GM18508 (cell line): ENCODE measurements around the gene SDK1.
"Not testable (repeated sequence)": the region's sequence is repeated elsewhere in the genome, so short reads cannot be mapped to it uniquely, and the experiment has no call there.

ENCODE experiments used
- ATAC-seq: cut with Tn5 transposase; IDR thresholded peaks from one replicate; pipeline ENCODE4 v1.9.1; 2021; ENCODE audit warnings: moderate number of reproducible peaks; ENCODE audit not compliant: insufficient read depth, unreplicated experiment

SDK1 gene

DNA sequence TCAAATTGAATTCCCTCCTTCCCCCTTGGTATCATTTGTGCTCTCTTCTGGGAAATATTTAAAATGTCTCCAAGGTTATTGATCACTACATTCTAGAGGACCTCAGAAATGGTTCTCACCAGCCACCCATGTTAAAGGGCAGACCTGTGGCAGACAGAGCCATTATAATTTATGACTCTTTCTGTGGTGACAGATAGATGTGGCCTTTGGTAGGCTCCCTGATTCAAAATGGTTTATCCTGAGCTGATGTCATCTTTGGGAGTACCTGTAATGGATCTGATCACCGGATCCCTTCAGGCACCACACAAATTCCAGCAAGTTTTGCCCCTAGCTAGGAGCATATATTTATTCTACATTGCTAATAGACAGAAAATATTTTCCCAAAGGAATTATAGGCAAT, 267.5 kb downstream of the SDK1 start:
- ATAC-seq, result no peak

- ATAC-seq, result no peak
Observed at GRCh38 chr7:3569643-3570042, 268.6 kb downstream of the SDK1 start.

DNA sequence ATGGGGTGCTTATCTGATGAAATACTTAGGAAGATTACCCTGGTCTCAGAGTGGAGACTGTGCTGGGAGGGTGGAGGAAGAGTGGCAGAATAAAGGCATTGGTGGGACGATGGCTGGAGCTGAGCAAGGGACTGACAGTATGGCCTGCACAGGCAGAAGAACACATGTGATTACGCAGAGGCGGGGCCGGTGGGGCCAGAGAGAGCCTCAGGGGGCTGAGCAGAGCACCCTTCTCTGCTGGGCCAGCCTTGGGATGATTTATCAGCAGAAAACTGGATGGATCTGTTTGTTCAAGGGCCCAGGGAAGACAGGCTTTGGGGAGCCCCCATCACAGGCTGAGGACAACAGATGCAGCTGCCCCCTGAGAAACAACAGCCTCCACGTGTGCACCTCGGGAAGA, 272.1 kb downstream of the SDK1 start:
- ATAC-seq, result no peak

DNA sequence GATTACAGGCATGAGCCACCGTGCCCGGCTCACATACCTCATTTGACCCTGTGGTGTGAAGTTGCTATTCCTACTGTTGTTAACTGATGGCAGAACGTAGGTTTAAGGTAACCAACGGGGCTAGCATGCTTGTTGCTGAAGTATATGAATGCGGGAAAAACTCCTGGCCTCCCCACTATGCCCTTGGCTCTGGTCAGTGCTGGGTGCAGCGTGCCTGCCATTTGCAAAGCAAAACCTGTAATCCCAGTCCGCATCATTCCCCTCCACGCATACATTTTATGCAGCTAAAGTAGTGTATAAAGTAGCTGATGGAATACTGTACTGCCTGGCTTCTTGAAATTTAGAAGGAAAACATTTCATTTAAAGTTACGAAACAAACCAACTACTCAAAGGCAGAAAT, 273.3 kb downstream of the SDK1 start:
- ATAC-seq, result no peak

GRCh38 chr7:3575753-3576531, 274.9 kb downstream of the SDK1 start:
- ATAC-seq, result no peak

DNA sequence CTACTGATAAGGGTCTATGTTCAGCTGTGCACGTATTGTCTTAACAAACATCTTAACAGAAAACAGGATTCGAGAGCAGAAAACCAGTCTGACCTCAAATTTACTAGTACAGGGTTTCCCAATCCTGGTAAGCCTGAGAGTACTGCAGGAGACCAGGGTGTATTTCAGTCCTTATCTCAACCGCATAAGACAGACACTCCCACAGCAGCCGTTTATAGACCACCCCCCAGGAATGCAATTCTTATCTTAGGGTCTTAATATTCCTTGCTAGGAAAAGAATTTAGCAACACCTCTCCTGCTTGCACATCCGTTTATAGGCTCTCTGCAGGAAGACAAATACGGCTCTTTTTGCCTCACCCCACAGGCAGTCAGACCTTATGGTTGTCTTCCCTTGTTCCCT, 277.3 kb downstream of the SDK1 start:
- ATAC-seq, result no peak

- no peak for ATAC-seq
Observed at GRCh38 chr7:3579638-3580219, 278.7 kb downstream of the SDK1 start.

GRCh38 chr7:3582145-3582544, 281.1 kb downstream of the SDK1 start:
- not testable (repeated sequence) for ATAC-seq

- ATAC-seq, result no peak
Observed at GRCh38 chr7:3585826-3586225, 284.8 kb downstream of the SDK1 start.

DNA sequence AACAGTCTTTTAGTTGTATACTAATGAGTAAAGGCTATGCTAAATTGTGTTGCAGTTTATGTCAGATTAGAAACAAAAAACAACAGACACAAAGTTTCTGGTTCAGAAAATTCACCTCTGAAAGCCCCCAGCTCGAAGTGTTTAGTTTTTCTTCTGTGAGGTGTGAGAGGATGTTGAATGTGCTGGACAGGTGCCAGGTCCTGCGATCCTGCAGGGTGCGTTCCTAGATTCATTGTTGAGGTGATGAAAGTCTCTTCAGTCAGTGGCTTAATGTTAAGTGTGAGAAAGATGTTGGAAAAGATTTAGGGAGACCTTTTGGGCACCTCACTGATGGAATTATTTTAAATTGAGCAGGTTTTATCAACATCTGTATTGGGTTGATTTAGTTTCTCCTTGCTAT, 287.3 kb downstream of the SDK1 start:
- no peak for ATAC-seq

DNA sequence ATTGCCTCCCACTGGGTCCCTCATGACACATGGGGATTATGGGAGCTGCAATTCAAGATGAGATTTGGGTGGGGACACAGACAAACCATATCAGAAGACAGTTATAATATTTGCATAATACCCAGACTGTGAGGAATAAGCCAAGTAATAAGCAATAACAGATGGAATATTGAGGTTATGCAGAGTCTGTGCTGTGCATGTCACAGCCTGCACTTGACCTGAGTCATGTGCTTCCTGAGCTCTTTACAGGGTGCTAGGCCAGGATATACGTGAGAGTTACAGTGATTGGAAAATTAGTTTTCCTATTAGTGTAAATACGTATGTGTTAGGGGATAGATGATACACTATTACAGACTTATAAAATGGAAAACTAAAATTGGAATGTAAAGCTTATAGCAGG, 288.7 kb downstream of the SDK1 start:
- no peak for ATAC-seq

- no peak for ATAC-seq
Observed at GRCh38 chr7:3591219-3591618, 290.2 kb downstream of the SDK1 start.

DNA sequence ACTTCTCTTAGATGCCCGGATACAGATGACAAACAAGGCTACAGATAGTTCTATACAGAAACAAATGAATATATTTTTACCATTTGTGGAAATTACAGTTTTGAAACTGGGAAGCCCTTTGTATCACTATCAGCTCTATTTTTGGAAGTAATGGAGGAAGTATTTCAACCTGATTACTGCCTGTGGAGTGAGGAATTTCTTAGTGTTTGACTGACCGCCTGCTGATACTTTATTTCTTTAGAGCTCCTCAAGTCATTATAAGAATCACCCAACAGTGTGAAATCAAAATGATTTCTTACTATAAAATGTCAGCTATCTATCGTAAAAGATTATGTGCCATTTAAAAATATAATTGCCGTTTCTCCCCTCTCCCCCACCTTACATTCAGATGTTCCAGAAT, 290.9 kb downstream of the SDK1 start:
- no peak for ATAC-seq

DNA sequence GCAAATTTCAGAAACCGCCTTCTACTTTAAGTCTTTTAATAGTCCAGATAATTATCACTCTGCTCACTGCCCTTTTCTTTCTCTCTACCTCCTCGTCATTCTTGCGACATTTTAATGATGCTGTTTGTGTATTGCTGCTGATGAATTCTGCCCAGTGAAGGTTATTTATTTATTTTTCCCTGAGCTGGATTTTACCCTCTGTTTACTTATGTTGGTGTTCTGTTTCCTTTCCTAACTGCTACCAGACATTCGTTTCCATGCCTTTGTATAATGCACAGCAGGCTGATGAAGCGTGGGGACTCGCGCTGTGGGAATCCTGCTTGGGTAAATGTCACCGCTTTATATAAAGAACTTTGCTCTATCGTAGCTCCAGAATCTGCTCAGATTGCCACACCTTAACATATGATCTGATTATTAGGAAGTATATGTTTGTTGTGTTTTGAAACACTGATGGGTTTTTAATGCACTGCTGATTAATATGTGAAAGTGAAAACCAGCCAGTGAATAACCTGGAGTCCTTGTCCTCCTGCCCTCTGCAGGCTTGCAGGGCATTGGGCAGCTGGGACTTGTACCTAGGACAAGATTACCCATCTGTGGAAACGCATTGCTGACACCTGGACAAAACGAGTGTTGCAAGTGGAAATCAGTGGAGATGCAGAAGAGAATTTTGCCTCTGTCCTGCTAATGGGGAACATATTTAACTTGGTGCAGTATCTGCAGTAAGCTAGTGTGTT, 291.5 kb downstream of the SDK1 start:
- ATAC-seq, result no peak

DNA sequence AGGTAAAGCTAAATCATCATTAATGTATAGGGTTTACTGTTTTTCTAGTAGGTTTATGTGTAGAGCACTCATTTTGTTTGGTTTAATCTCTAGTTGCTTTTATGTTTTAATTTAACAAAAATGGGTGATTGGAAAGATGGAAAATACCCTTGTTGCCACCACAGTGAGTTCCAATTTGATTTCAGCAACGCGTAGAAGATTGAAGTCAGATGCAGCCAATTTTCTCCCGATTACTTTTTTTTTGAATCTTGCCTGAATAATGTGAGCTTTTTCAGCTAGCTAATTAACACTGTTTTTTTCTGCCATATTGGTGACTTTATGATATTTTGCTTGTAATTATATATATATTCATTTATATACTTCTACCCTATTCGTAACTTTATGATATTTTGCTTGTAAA, 293.8 kb downstream of the SDK1 start:
- no peak for ATAC-seq

DNA sequence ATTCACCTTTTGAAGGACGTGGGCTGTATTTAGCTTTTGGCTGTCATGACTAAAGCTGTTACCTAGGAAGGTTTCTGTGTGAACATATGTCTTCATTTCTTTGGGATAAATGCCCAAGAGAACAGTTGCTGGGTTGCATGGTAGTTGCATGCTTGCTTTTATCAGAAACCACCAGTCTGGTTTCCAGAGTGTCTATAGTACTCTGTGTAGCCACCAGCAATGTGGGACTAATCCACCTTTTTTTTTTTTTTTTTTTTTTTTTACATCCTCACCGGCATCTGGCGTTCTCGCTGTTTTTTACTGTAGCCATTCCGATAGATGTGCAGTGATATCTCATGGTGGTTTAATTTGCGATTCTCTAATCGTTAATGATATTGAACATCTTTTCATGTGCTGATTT, 297.8 kb downstream of the SDK1 start:
- no peak for ATAC-seq

DNA sequence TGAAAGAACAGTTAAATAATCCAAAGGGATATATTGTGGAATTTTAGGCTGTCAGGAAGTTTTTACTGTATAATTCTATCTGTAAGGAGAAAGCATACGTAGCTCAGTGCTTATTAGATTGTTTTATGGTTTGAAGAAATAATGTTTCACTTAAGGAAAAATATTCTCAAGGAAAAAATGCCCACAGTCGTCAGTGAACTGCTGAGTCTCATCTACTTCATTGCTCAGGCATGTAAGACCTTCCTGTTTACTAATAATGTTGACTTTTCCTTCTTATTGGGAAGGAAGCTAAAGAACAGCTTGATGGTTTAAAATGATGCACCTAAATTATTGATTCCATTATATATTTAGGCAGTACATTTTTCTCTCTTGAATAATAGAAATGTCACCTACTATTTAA, 304.2 kb downstream of the SDK1 start:
- no peak for ATAC-seq

DNA sequence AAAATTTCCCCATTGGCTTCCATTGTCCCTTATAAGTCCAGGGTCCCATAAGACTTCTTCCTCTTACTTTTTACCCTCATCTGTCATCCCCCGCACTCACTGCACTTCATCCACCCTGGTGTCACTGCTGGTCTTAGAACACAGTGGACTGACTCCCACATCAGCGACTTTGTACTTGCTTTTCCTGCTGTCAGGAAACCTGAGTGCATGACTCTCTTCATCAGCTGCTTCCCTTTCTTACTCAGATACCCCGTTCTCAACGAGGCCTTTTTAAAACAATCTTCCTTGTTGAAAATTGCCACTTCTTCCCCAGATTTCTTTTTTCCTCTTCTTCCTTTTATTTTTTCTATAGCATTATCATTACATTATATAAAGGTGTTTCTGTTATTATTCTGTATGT, 305.4 kb downstream of the SDK1 start:
- no peak for ATAC-seq

- ATAC-seq, result no peak
Observed at GRCh38 chr7:3607847-3608246, 306.8 kb downstream of the SDK1 start.

DNA sequence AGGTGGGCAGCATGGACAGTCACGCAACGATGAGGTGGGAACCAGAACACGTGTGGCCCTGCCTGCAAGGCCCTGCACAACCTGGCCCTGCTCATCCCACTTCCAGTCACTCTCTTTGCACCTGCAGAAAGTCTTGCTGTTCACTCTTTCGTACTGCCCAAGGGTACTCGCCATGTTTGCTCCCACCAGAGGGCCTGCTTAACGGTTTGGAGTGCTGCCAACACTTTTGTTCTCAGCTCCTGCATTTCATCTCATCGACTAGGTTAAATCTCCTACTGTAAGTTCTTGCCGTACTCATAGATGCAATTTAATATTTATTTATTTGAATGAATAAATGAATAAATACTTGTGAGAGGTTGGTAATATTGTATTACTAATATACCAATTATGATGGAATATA, 315.3 kb downstream of the SDK1 start:
- ATAC-seq, result no peak

DNA sequence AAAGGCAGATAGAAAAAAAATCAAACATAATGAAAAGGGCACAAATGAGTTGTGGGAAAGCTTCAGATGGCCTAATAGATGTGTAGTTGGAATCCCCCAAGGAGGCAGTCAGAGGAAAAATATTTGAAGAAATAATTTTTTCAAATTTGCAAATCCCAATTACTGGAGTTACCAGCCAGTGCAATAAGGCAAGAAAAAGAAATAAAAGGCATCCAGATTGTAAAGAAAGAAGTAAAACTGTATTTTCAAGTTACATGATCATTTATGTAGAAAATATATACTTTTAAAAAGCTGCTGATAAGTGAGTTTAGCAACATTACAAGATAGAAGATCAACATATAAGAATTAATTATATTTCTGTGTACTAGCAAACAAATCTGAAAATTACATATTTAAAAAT, 329.0 kb downstream of the SDK1 start:
- ATAC-seq, result no peak

- no peak for ATAC-seq
Observed at GRCh38 chr7:3634396-3634795, 333.3 kb downstream of the SDK1 start.
